GM12865 (cell line): Measurements from ENCODE around the gene SORT1.

Experiments
- DNase-seq: peaks from one replicate; pipeline ENCODE4 v3.0.0; 2010; ENCODE audit warnings: low read depth
- H3K4me3 ChIP-seq: 2 replicates; pipeline ENCODE4 v1.5.1; 2011; ENCODE audit warnings: mild to moderate bottlenecking, low read depth, low read length, control low read depth
- CTCF ChIP-seq: IDR thresholded peaks from 2 replicates; pipeline ENCODE4 v1.5.1; 2011; ENCODE audit warnings: low read length, control low read depth, low read depth, inconsistent platforms; ENCODE audit not compliant: insufficient read depth; ENCODE audit errors: missing control alignments

Gene SORT1

DNA sequence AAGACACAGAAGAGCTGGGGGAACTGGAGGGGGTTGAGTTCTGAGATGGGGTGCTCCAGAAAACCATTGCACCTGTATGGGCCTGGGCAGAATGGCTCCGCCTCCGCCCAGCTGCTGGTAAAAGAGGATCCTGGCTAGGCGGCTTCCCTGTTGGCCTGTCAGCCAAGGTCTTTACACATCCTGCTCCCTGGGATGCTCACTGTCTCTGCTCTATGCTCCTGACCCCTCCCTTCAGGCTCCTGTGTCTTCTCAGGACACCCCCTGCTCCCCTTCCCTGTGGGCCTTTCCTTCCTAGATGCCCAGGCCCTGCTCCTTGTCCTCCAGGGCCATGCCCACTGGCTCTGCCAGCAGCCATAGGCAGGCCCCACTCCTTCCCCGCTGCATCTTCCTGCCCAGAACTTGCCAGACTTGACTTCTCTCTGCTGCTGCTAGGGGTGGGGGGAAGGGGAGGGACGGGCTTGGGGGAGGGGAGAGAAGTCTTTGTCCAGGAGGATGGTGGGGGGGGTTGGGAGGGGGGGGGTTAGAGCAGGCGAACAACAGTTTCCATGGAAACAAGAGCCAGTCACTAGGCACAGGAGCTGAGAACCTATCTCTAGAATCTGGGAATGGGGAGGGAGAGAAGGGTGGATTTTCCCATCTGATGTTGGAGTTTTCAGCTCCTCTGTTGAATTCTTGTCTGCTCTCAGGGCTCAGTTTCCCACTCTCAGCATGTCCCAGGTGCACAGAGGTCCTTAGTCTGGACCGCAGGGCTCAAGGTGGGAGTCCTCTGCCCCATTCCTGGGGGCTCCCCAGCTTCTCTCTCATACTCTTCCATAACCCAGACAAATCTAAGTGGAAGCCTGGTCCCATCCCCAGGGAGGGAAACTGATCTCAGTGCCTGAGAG, 137.8 kb downstream of the SORT1 start:
- no peak overlapping the region for H3K4me3 ChIP-seq
- DNase-seq, result no peak
- no peak for TF ChIP-seq CTCF
